IMR-90 (cell line): ENCODE measurements around the gene METTL1. TPM values are rescaled to one million over a fixed set of nuclear protein-coding genes. Genes with fewer than 3 reads are reported as not detected.

ENCODE experiments used
- ATAC-seq: fragments of 200-7000 bp; cut with Tn5 transposase; 2 replicates; pipeline ENCODE4 v1.9.1; 2020; ENCODE audit warnings: low read depth, mild to moderate bottlenecking, moderate library complexity
- BruUV-seq: library from RNA; stranded (reverse); fragments of 400-500 nt; replicated peaks from 2 replicates; lab custom pipeline; 2021; lab: Mats Ljungman, UMichigan
- CTCF ChIA-PET: fragments of 300-600 bp; formaldehyde crosslinking; extraction: SDS; loops from one replicate; lab custom pipeline; 2021; ENCODE audit warnings: antibody characterized with exemption; lab: Yijun Ruan, JAX
- POLR2A ChIA-PET: fragments of 300-600 bp; sonication (Branson Sonifier 250); formaldehyde crosslinking; loops from one replicate; lab custom pipeline; 2022; ENCODE audit warnings: antibody characterized with exemption; ENCODE audit not compliant: unreplicated experiment; lab: Charles Lee
- DNase-seq: peaks from one replicate; pipeline ENCODE4 v3.0.0; 2013
- H2AFZ ChIP-seq: replicated peaks from 2 replicates; pipeline ENCODE3; 2013; ENCODE audit warnings: low read length, mild to moderate bottlenecking; ENCODE audit not compliant: poor library complexity
- H2AK5ac ChIP-seq: 2 replicates; pipeline ENCODE4 v1.6.1; 2013; ENCODE audit warnings: low read depth, low read length, inconsistent platforms
- H2AK9ac ChIP-seq: replicated peaks from 2 replicates; pipeline ENCODE3; 2013; ENCODE audit warnings: mild to moderate bottlenecking, low read depth, low read length, moderate library complexity; ENCODE audit not compliant: poor library complexity
- H2BK120ac ChIP-seq: 2 replicates; pipeline ENCODE4 v1.6.1; 2013; ENCODE audit warnings: low read depth, low read length, inconsistent platforms
- H2BK15ac ChIP-seq: 3 replicates; pipeline ENCODE4 v1.6.1; 2013; ENCODE audit warnings: low read depth, low read length, inconsistent platforms
- H2BK20ac ChIP-seq: 2 replicates; pipeline ENCODE4 v1.6.1; 2013; ENCODE audit warnings: low read depth, mild to moderate bottlenecking, inconsistent platforms, low read length, moderate library complexity
- H2BK5ac ChIP-seq: 2 replicates; pipeline ENCODE4 v1.6.1; 2013; ENCODE audit warnings: mild to moderate bottlenecking, low read depth, low read length, inconsistent platforms; ENCODE audit not compliant: poor library complexity, severe bottlenecking
- H3K14ac ChIP-seq: replicated peaks from 2 replicates; pipeline ENCODE4 v1.6.1; 2013; ENCODE audit warnings: low read depth, low read length, inconsistent platforms
- H3K18ac ChIP-seq: 2 replicates; pipeline ENCODE4 v1.6.1; 2013; ENCODE audit warnings: low read depth, low read length, control low read depth
- H3K23ac ChIP-seq: 2 replicates; pipeline ENCODE4 v1.6.1; 2013; ENCODE audit warnings: low read depth, low read length, inconsistent platforms
- H3K27ac ChIP-seq: 2 replicates; pipeline ENCODE4 v1.5.1; 2013; ENCODE audit warnings: mild to moderate bottlenecking, control low read depth, low read length; ENCODE audit not compliant: insufficient read depth
- H3K27me3 ChIP-seq: 2 replicates; pipeline ENCODE4 v1.6.1; 2013; ENCODE audit warnings: low read length; ENCODE audit not compliant: control insufficient read depth, insufficient read depth
- H3K36me3 ChIP-seq: 2 replicates; pipeline ENCODE4 v1.6.1; 2013; ENCODE audit warnings: low read length, mixed read lengths; ENCODE audit not compliant: control insufficient read depth, insufficient read depth
- H3K4ac ChIP-seq: 2 replicates; pipeline ENCODE4 v1.6.1; 2013; ENCODE audit warnings: low read depth, low read length, inconsistent platforms
- H3K4me1 ChIP-seq: 2 replicates; pipeline ENCODE4 v1.6.1; 2013; ENCODE audit warnings: low read length, mixed read lengths; ENCODE audit not compliant: control insufficient read depth, insufficient read depth
- H3K4me2 ChIP-seq: 2 replicates; pipeline ENCODE4 v1.6.1; 2013; ENCODE audit warnings: low read depth, mild to moderate bottlenecking, control low read depth, low read length, moderate library complexity
- H3K4me3 ChIP-seq: 2 replicates; pipeline ENCODE4 v1.5.1; 2013; ENCODE audit warnings: low read depth, mild to moderate bottlenecking, control low read depth, low read length, moderate library complexity; ENCODE audit not compliant: insufficient read depth
- H3K56ac ChIP-seq: 2 replicates; pipeline ENCODE4 v1.6.1; 2013; ENCODE audit warnings: low read length, inconsistent platforms; ENCODE audit not compliant: insufficient read depth; ENCODE audit errors: extremely low read depth
- H3K79me1 ChIP-seq, 2 experiments: 2 replicates each; pipeline ENCODE4 v1.6.1; 2013; ENCODE audit warnings: low read length in 2 of 2, inconsistent platforms in 1 of 2, low read depth in 1 of 2
- H3K9ac ChIP-seq: 2 replicates; pipeline ENCODE4 v1.6.1; 2013; ENCODE audit warnings: low read depth, low read length, control low read depth
- H3K9me1 ChIP-seq: 2 replicates; pipeline ENCODE4 v1.6.1; 2013; ENCODE audit warnings: low read length, inconsistent platforms; ENCODE audit not compliant: insufficient read depth
- H3K9me3 ChIP-seq: 2 replicates; pipeline ENCODE4 v1.6.1; 2013; ENCODE audit warnings: low read length; ENCODE audit not compliant: control insufficient read depth, insufficient read depth
- H4K20me1 ChIP-seq: 2 replicates; pipeline ENCODE4 v1.6.1; 2013; ENCODE audit warnings: low read length, inconsistent platforms; ENCODE audit not compliant: insufficient read depth
- H4K5ac ChIP-seq: 2 replicates; pipeline ENCODE4 v1.6.1; 2013; ENCODE audit warnings: mild to moderate bottlenecking, low read depth, low read length, control low read depth
- H4K8ac ChIP-seq, 2 experiments: 2 replicates each; pipeline ENCODE4 v1.6.1; 2013; ENCODE audit warnings: low read depth in 2 of 2, low read length in 2 of 2, control low read depth in 1 of 2, inconsistent platforms in 1 of 2
- H4K91ac ChIP-seq: 2 replicates; pipeline ENCODE4 v1.6.1; 2013; ENCODE audit warnings: low read depth, low read length, inconsistent platforms; ENCODE audit not compliant: insufficient read depth
- BHLHE40 ChIP-seq: fragments of 150-350 bp; IDR thresholded peaks from 2 replicates; pipeline ENCODE4 v1.6.1; 2016; ENCODE audit warnings: mild to moderate bottlenecking, low read depth, low read length
- FOS ChIP-seq: fragments of 150-350 bp; IDR thresholded peaks from 2 replicates; pipeline ENCODE4 v1.6.1; 2016; ENCODE audit warnings: low read depth, low read length
- MAZ ChIP-seq: IDR thresholded peaks from 2 replicates; pipeline ENCODE4 v1.6.1; 2012; ENCODE audit warnings: low read depth, mild to moderate bottlenecking, low read length, improper control_type of control experiment, moderate library complexity, borderline replicate concordance
- MXI1 ChIP-seq: IDR thresholded peaks from 2 replicates; pipeline ENCODE4 v1.6.1; 2012; ENCODE audit warnings: low read depth, mild to moderate bottlenecking, low read length, moderate library complexity, borderline replicate concordance
- RAD21 ChIP-seq: IDR thresholded peaks from 2 replicates; pipeline ENCODE4 v1.6.1; 2012; ENCODE audit warnings: low read length, improper control_type of control experiment
- RFX5 ChIP-seq: IDR thresholded peaks from 2 replicates; pipeline ENCODE4 v1.8.0; 2012; ENCODE audit warnings: low read depth, mild to moderate bottlenecking, low read length, moderate library complexity
- SMC3 ChIP-seq: fragments of 150-350 bp; IDR thresholded peaks from 2 replicates; pipeline ENCODE4 v1.6.1; 2016; ENCODE audit warnings: low read depth, mild to moderate bottlenecking, antibody characterized with exemption, low read length, moderate library complexity
- WGBS, 2 experiments: methylation state at CpG; one replicate each; pipeline versions ENCODE4 v1.1.5 to v1.1.7; 2013; ENCODE audit warnings: missing lambda C conversion rate in 2 of 2; ENCODE audit not compliant: insufficient read length in 1 of 2; ENCODE audit errors: extremely low coverage in 2 of 2; 5-methylcytosine and 5-hydroxymethylcytosine counted together
- dilution Hi-C: fragments of 300-500 bp; cut with HindIII; formaldehyde crosslinking; loops from one replicate; pipeline ENCODE4 v1.14.3; 2018; ENCODE audit warnings: low sequenced_read_pairs; ENCODE audit not compliant: unreplicated experiment
- in situ Hi-C: fragments of 300-500 bp; cut with MboI; formaldehyde crosslinking; loops from 3 replicates; pipeline ENCODE4 v1.14.3; 2019; ENCODE audit warnings: low sequenced_read_pairs, inconsistent platforms, mixed read lengths
- intact Hi-C: fragments of 100-400 bp; cut with micrococcal nuclease; formaldehyde crosslinking; loops from 2 replicates; pipeline ENCODE4 v1.10.0; 2022
- polyA plus RNA-seq, 3 experiments: library from polyadenylated mRNA; depleted of rRNA; stranded (reverse); fragments of >200 nt; gene quantifications; 2 replicates each; pipeline ENCODE4 v1.2.3, GENCODE V29; 2012; ENCODE audit warnings: low replicate concordance in 1 of 3
- total RNA-seq: library from RNA; depleted of rRNA; stranded (reverse); fragments of >200 nt; gene quantifications from 2 replicates; pipeline ENCODE4 v1.2.3, GENCODE V29; 2012

The METTL1 gene
- total and polyA plus RNA-seq, 2 of the 4 experiments (the other 2 are of a cell fraction) = 12.4 to 27.5 TPM

- no peak overlapping the region for H2AFZ ChIP-seq
- peaks cover 54% of the 10 kb centered on the region for H3K27me3 ChIP-seq
- no peak overlapping the region for H3K4ac ChIP-seq
- no peak overlapping the region for H3K14ac ChIP-seq
- 76% methylated on average over 4 of the region's 19 CpGs; no CpG with 5 or more reads in 1 of the 2 experiments for WGBS, 2 experiments
- no peak overlapping the region for H2BK120ac ChIP-seq
- no peak overlapping the region for H3K4me3 ChIP-seq
- no peak for DNase-seq
- peaks cover 0 to 11% of the 10 kb centered on the region in 2 experiments; a peak in 1 of 4 replicates for H3K79me1 ChIP-seq
- POLR2A ChIA-PET = no interaction called here
- CTCF ChIA-PET = no interaction called here
- dilution Hi-C loops = no loop called here
- in situ Hi-C loops = loop anchor here (10.0 kb wide), 1 partner anchor 147 kb away; no protein-coding TSS in a partner anchor
- H3K27ac ChIP-seq = no peak overlapping the region
- H4K5ac ChIP-seq = no peak overlapping the region
- no peak overlapping the region for H2AK9ac ChIP-seq
- H2BK15ac ChIP-seq = no peak overlapping the region
- H2BK5ac ChIP-seq = no peak overlapping the region
- no peak for ATAC-seq
- TF ChIP-seq MXI1 (no peak), MAZ (no peak), FOS (no peak), SMC3 (no peak), BHLHE40 (no peak), RFX5 (no peak), RAD21 (no peak)
- no peak overlapping the region for H3K56ac ChIP-seq
- 0 out of 2 replicates have a peak, but pooled peaks cover 4% of the 10 kb centered on the region for H3K4me1 ChIP-seq
- H3K9me1 ChIP-seq = 0 out of 2 replicates have a peak, but pooled peaks cover 6% of the 10 kb centered on the region
- no peak overlapping the region for H4K8ac ChIP-seq
- intact Hi-C loops = no loop called here
- H2BK20ac ChIP-seq = no peak overlapping the region
- H3K36me3 ChIP-seq = peaks cover 6% of the 10 kb centered on the region; the same call in 1 of the 2 replicates
- H3K18ac ChIP-seq = no peak overlapping the region
- no peaks in the 10 kb centered on the region for H3K9me3 ChIP-seq
- no peak overlapping the region for H4K91ac ChIP-seq
- BruUV-seq = no TSS peak
- H4K20me1 ChIP-seq = peaks cover 16% of the 10 kb centered on the region; the same call in 1 of the 2 replicates
- no peak overlapping the region for H3K9ac ChIP-seq
- no peak overlapping the region for H3K23ac ChIP-seq
- H3K4me2 ChIP-seq = no peak overlapping the region
- no peak overlapping the region for H2AK5ac ChIP-seq
Observed at GRCh38 chr12:57731411-57732080, 40.4 kb downstream of the METTL1 start.
